Superior temporal gyrus (tissue), 1 donor: ENCODE measurements around the gene ODC1.
"Not testable (repeated sequence)": the region's sequence is repeated elsewhere in the genome, so short reads cannot be mapped to it uniquely, and the experiment has no call there.

ENCODE experiments used
- DNase-seq: peaks from one replicate; pipeline ENCODE4 v3.0.0-alpha.2; 2016; ENCODE audit errors: extremely low spot score

Gene ODC1

DNA sequence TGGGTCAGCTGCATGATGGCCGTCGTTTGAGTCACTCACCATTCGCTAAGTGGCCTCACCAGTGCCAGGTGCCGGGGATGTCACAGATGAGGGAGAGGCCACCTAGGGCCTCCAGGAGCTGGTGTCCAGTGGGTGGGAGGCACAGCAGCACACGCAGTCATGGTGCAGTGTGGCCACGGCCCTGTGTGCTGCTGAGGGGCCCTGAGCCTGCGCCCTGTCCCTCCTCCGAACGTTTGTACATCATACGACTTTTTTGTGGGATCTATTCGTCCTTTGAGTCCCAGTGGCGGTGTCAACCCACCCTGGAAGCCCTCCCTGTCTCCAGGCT lies 30.1 kb upstream of the ODC1 start:
- no peak for DNase-seq

DNA sequence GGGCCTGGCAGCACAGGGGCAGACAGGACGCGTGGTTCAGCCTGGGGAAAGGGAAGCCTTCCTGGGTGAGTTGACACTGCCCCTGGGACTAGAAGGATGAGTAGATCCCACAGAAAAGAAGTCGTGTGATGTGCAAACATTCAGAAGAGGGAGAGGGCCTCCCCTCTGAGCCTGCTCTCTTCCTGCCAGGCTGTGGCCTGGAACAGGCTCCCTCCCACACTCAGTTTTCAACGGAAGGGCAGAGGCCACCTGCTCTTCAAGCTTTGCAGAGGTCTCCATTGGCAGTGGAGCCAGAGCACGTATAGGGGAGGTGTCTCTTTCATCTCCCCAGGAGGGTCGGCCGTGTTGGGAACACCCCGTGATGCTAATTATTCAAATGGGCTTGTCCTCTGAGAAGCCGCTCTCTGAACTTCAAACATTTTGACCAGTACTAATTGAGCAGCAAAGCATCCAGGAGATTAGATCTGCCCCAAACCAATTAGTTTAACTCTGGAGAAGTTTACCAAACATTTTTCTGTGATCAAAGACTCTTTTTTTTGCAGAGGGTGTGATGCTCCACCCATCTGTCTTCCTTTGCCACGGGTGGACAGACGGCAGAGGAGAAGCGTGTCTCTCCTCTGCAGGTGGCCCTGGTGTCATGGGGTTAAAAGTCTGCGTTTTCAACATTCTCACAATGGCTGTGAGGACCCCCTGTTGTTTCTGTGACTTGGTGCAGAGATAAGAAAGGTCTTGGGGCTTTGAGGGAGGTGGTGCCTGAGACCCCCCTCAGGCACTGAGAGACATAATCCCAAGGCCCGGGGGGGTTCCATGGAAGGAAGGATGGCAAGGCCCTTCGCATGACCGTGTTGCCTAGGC lies 29.5 kb upstream of the ODC1 start:
- no peak for DNase-seq

DNA sequence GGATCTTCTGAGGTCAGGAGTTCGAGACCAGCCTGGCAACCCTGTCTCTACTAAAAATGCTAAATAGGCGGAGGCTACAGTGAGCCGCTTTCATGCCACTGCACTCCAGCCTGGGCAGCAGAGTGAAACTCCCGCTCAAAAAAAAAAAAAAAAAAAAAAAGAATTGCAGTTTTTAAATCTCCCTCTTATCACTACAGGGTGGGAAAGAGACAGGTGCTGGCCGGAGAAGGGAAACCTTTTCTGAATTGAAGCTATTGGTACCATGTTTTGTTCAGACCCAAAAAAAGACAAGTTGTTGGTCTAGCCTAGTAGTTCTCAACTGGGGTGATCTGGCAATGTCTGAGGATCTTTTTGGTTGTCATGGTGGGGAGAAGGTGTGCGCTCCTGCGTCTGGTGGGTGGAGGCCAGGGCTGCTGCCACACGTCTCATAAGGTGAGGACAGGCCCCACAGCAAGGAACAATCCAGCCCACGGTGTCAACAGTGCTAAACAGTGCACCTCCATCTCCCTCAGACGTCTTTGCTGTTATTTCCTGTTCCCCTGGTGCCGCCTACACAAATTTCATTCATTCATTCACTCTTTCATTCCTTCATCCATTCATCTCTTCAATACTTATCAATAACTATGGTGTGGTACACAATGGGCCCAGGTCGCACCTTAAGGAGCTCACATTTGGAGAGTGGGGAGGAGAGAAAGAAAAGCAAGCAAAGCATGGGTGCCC lies 28.8 kb upstream of the ODC1 start:
- DNase-seq = no peak

DNA sequence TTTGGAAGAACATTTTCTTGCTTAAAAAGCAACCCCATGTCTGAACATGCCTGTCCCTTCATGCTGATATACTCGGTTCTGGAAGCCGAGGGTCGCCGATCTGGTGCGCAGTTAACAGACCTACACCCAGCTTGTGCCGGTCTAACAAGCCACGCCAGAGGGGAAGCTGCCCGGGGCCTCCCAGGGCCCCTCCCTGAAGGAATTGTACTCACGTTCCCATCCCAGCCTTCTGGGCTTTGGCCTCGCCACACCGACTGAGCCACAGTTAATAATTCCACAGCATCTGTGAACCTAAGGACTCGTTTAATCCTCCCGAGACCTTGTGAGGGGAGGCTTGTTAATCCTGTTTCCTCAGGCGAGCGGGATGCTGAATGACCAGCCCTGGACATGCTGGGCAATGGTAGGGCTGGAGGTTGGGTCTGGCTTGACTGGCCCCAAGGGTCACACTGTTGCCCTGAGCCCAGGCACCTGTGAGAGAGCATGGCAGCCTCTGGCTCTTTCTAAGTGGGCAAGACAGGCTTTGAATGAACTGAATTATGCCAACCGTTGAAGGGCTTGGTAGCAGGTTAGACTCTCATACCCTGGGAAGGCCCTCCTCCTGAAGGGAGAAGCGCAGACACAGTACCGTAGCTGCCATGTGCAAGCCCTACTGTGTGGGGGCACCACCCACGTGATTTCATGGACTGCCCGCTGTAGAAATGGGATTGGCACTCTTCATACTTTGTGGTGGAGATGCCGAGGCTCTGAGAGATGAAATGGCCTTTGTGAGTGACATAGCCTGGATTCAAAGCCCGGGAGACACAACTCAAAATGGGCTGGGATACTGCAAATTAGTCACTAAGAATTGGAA lies 27.9 kb upstream of the ODC1 start:
- DNase-seq = no peak

DNA sequence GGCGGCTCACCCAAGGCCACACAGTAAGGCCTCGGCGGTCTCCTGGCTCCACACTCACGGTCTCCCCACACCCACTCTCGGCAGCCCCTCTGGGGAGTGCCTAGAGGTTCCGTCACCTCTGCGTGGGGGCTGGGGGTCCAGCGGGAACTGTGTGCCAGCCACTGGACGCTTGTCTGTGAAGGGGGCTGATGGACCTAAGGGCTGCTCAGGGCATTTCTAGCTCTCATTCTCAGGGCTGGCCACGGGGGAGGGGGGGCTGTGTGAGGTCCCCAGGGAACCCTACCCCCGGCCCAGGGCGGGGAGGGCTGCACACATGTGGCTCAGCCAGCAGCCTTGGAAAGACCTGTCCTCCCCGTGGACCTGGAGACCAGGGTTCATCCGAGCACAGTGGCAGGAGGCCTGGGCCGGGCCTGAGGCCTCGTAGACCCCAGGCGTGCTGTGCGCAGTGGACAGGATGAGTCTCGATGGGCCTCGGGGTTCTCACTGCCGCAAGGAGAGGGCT lies 27.1 kb upstream of the ODC1 start:
- no peak for DNase-seq

DNA sequence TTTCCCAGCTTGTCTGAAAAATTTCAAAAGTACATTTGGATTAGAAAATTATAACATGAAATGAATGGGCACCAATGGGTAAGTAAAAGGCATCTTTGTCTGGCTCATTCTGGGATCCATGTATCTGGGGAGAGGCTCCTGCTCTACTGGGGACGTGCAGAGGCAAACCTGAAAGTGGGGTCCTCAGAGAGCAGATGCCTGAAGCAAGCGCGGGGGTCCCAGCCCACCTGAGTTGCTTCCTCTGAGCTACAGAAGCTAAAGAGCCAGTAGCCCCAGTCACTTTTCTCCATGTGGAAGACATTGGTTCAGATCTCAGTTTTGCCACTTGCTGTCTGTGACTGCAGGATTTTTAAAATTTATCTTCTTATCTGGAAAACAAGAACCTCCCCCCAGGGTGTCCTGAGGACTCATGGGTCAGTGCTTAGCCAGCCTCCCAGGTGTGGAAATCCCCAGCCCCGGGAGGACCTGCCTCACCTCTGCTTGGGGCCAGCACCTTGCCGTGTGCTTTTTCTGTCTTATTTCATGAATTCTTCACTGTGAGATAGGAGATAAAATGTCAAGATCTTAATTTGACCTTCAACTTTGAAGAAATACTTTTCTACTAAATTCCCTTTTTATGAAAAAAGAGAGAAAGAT lies 25.1 kb upstream of the ODC1 start:
- no peak for DNase-seq

DNA sequence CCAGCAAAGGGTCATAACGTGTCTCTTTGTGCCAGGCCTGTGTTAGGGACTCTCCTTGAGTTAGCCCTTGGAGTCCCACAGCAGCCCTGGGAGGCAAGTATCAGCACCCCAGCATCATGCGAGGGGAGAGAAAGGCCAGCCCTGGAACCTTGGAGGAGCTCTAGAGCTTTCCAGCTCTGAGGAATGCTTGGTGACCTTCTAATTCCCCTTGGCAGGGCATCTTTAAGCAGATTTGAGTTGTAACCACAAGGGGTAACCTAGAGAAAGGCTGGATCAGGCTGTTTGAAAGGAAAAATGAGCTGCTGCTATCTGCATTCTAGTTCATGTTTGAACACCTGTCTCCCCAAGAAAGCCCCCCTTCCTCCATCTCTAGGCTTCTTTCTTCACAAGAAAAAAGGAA lies 23.8 kb upstream of the ODC1 start:
- DNase-seq = no peak

DNA sequence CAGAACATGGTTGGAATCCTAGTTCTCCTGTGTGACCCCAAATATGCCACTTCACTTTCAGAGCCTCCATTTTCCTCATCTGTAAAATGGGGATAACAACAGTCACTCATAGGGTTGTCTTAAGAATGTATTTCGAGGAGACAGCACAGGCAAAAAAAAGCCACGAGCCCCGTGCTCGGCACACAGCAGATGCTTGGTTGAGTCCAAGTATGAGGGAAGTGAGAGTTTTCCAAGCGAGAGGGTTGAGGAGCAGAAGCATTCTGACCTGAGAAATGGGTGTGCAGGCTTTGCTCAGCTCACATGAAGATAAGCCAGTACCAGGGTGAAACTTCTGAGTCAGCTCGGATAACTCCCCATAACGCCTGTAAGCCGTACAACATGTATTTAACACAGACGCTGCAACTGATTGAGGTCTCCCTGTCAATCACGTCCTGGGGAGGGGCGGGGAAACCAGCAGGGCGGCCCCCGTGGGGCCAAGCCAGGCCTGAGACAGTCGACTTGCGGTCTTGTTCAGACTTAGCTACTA lies 23.0 kb upstream of the ODC1 start:
- DNase-seq = no peak

DNA sequence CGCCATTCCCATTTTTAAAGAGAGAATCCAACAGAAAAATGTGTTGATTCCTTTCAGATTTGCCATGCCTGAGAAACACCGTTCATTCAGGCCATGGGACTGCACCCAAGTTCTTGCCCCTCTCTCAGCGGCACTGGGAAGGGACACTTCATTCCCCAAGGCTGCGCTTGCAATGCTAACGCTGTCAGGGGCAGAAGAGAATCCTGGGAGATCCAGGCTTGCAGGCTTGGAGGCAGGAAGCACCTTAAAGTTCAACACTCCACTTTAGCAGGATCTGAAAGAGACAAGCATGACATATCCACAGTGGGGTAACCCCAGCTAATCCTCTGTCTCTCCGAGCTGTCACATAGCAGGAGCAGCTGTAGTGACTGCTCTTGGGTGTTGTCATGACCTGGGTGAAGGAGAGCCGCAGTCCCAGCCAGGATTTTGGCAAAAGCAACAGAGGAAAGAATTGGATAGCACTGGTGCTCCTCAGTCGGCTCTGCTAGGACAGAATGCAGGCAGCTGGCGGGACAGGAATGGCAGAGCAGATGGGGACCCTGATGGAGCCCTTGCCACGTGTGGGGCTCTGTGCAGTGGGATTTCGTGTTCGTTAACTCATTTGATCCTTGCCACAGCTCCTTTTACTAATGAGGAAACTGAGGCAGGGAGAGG lies 22.0 kb upstream of the ODC1 start:
- DNase-seq = no peak

DNA sequence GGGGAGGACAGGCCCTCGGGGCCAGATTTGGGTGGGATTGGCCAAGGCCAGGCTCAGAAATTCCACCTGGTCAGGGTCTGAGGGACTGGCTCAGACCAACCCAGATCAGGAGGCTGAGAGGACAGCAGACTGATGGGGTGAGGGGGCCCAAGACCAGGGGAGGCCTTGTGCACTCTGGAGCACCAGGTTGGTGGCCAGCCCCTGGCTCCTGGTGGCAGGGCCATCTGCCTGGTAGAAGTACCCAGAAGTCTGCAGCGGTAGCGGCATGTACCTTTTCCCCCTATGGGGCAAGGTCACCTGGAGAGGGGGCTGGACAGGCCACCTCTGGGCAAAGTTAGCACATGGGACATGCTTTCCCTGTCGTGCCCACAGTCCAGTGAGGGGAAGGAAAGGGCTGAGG lies 21.2 kb upstream of the ODC1 start:
- no peak for DNase-seq

DNA sequence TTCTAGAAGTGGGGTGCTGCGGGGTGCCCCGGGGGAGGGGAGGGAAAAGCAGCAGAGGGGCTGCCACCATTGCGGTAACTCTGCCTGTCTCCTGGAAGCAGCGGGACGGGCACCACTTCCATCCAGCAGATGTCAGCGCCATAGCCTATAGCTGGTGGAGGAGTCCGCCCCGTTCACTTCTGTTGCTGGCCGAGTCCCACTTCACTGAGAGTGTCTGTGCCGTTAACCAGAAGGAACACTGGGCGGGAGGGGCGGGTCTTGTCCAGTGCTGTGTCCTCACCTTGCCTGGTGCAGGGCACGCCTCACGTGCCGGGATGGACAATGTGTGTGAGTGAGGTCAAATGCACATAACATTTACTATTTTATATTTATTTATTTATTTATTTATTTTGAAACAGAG lies 19.3 kb upstream of the ODC1 start:
- no peak for DNase-seq

DNA sequence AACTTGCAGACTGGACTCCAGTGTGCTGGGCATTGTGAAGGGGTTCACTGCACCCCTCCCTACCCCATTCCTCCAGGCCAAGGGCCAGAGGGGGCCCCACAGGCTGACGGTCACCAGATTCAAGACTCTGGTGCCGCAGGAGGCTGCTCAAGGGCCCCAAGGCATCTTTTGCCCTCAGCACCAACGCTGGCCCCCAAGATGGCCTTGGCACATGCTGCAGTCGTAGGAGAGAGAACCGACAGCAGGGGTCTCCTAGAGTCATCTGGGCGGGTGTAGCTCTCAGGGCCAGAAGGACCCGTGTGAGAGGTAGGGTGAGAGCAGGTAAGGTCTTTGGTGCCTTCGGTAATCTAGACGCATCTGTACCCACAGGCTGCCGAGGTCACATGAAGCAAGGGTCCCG lies 18.7 kb upstream of the ODC1 start:
- no peak for DNase-seq

DNA sequence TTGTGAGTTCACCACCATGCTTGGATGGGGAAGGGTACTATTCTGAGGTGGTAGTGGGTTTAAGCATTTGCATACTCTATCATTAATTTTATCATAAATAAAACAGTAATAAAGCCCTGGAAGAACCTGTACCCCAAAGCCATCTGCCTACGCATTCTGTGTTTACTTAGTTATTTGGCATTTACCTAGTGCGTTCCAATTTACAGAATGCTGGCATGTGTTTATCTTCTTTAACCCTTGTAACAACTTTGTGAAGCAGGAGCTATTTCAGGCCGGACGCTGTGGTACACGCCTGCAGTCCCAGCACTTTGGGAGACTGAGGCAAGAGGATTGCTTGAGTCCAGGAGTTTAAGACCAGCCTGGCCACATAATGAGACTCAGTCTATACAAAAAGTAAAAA lies 17.8 kb upstream of the ODC1 start:
- DNase-seq = no peak

DNA sequence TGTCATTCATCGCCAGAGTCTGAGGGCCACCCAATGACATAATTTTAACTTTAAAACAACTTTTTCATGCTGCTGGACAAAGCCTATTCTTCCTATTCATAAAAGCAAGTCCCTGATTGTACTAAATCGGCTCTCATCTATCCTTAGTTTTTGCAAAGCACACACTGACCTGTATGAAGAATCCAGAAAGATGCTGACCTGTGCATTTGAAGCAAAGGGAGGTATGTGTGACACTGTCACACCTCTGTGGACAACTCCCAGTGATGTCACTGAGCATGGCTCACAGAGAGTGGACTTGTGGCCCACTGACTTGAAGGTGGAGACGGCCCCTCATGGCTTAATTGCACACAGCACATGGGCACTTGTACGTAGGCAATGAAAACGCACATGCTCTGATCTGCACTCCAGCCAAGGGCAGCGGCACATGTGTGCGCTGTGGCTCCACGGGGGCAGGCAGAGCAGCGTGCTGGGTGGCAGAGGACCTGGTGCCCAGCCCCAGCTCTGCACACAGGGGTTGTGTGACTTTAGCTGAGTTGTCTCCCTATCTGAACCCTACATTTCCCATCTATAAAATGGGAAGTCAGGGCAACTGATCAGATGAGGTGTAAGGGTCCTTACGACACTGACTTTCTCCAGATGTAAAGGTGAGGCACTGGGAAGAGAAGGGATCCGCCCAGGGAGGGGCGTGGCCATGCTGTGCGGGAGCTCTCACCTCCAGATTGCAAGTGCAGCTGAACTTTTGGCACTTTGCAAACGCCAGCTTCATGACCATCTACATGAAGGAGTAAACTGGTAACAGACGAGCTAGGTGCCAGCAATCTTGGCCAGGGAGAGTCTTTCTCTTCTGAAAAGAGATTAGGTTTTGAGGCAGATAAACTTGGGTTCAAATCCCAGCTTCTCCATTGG lies 14.3 kb upstream of the ODC1 start:
- DNase-seq = no peak

DNA sequence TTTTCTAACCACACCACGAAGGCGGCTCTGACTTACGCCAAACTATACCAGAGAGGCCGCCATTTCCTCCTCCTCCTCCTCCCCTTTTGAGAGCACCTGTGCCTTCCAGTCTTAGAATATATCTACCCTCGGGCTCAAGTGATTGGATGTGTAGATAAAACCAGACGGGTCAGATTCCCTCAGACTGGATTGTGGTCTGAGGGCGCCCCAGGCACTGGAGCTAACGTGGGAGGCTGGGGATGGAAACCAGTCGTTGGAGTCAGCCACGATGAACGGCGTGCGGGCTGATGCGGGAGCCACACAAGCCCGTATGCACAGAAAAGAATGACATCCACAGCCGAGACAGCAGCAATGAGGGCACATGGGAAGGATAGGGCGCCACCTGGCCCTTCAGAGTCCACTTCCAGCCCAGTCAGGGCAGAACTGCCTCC lies 12.3 kb upstream of the ODC1 start:
- no peak for DNase-seq

DNA sequence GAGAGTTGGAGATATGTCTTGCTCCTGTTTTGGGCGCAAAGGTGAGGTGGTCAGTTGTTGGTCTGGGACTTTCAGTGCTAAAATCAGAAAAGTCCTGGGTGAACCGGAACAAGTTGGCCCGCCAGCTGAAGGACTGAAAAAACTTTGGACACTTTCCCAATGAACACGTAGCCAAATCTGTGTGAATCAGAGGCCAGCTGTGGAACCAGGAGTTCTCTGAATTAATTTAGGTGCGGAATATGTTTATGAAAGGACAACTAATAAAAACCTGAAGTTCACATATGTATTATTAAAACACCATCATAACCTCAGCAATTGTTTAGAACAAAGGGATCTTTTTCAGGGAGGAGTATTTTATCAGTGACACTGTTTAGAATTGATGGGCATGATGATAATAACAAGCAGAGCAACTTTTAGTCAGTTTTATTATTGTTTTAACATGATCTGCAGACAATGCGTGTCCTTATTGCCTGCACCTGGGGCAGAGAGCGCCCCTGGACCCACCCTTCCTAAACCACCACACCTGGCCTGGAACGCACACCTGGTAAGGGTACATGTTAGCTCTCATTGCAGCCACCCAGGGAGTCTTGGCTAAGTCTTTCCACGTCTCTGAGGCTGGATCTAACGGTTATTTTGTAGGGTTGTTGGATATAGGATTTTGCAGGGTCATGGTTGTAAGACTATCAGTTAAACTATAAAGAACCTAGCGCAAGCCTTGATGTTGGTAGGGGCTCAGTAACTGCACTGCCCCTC lies 9.9 kb upstream of the ODC1 start:
- DNase-seq = no peak

DNA sequence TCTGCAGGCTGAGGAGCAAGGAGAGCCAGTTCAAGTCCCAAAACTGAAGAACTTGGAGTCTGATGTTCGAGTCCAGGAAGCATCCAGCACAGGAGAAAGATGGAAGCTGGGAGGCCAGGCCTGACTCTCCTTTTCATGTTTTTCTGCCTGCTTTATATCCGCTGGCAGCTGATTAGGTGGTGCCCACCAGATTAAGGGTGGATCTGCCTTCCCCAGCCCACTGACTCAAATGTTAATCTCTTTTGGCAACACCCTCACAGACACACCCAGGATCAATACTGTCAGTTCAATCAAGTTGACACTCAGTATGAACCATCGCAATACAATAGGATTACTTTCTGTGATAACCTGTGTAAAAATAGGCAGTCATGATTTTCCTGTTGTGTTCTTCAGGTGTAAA lies 9.1 kb upstream of the ODC1 start:
- DNase-seq = not testable (repeated sequence)

DNA sequence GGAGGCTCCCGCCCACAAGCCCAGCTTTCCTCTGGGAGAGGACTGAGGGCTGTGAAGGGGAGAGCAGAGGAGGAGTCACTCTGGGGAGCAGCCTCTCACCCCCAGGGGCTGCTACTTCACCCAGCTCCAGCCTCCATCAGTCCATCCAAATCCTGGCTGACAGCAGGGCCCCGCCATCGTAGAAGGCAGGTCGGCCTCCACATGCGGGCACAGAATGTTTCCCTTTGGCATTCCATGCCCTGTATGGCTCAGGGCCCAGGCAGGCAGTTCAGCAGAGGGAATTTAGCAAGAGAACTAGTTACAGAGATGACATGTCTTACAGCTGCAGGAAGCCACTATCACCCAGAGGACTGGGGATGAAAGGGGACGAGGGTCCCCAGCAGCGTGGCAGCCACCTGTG lies 6.4 kb upstream of the ODC1 start:
- DNase-seq = no peak

DNA sequence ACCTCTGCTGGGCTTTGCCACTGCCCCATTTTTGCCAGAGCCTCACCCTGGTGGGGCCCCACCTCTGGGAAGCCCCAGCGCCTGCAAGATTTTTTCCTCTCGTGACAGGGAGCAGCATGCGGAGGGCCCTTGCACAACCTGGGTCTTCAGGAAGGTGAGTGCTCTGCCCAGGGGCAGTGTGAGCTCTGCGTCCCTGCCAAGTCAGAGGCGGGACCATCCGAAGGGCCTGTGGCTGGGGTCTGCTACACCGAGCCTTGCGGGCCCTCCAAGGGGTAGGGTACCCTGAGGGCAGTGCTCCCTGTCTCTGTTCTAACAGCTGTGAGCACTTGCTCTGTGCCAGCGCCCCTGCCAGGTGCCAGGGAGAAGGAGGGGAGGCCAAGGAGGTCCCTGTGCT lies 5.8 kb upstream of the ODC1 start:
- no peak for DNase-seq
